Effector memory CD4-positive, alpha-beta T cell (primary cell): ENCODE results near the gene ZNF554.
"Not testable (repeated sequence)": the region's sequence is repeated elsewhere in the genome, so short reads cannot be mapped to it uniquely, and the experiment has no call there.

Source experiments
- DNase-seq, 3 donors: peaks; one replicate each; pipeline ENCODE4 v3.0.0-alpha.2; 2020
- H3K27ac ChIP-seq: 2 replicates; pipeline ENCODE4 v1.7.0; 2013; ENCODE audit warnings: mild to moderate bottlenecking, low read length, moderate library complexity; ENCODE audit not compliant: insufficient read depth, poor library complexity, severe bottlenecking
- H3K27me3 ChIP-seq: replicated peaks from 2 replicates; pipeline ENCODE4 v1.7.0; 2013; ENCODE audit warnings: mild to moderate bottlenecking, low read length; ENCODE audit not compliant: insufficient read depth, control insufficient read depth, poor library complexity, severe bottlenecking
- H3K36me3 ChIP-seq: 2 replicates; pipeline ENCODE4 v1.7.0; 2013; ENCODE audit warnings: mild to moderate bottlenecking, low read length, moderate library complexity; ENCODE audit not compliant: control insufficient read depth, insufficient read depth
- H3K4me1 ChIP-seq: 2 replicates; pipeline ENCODE4 v1.7.0; 2013; ENCODE audit warnings: low read length, mild to moderate bottlenecking; ENCODE audit not compliant: control insufficient read depth, insufficient read depth, poor library complexity, severe bottlenecking
- H3K4me3 ChIP-seq: 2 replicates; pipeline ENCODE4 v1.7.0; 2013; ENCODE audit warnings: low read length, low read depth, mild to moderate bottlenecking; ENCODE audit not compliant: insufficient read depth, poor library complexity, severe bottlenecking
- H3K9me3 ChIP-seq: 2 replicates; pipeline ENCODE4 v1.7.0; 2013; ENCODE audit warnings: mild to moderate bottlenecking, low read length, moderate library complexity; ENCODE audit not compliant: control insufficient read depth

The ZNF554 gene

GRCh38 chr19:2791440-2791839, 28.2 kb upstream of the ZNF554 start:
- Histone ChIP-seq H3K27me3 (no peaks in the 10 kb centered on the region), H3K4me3 (no peak overlapping the region), H3K27ac (no peak overlapping the region), H3K36me3 (peaks cover 6% of the 10 kb centered on the region), H3K4me1 (no peaks in the 10 kb centered on the region), H3K9me3 (no peaks in the 10 kb centered on the region)
- no peak for DNase-seq

GRCh38 chr19:2791876-2792275, 27.8 kb upstream of the ZNF554 start:
- Histone ChIP-seq H3K4me3 (no peak overlapping the region), H3K27ac (no peak overlapping the region), H3K36me3 (peaks cover 6% of the 10 kb centered on the region), H3K4me1 (no peaks in the 10 kb centered on the region), H3K9me3 (no peaks in the 10 kb centered on the region), H3K27me3 (no peaks in the 10 kb centered on the region)
- DNase-seq: no peak

GRCh38 chr19:2792666-2793065, 27.0 kb upstream of the ZNF554 start:
- not testable (repeated sequence) for DNase-seq, H3K27ac ChIP-seq, H3K4me1 ChIP-seq, H3K4me3 ChIP-seq, H3K9me3 ChIP-seq, H3K27me3 ChIP-seq
- H3K36me3 ChIP-seq: peaks cover 11% of the 10 kb centered on the region

GRCh38 chr19:2793126-2793525, 26.5 kb upstream of the ZNF554 start:
- H3K36me3 ChIP-seq: peaks cover 11% of the 10 kb centered on the region
- no peak overlapping the region for H3K27ac ChIP-seq
- H3K4me3 ChIP-seq: no peak overlapping the region
- H3K27me3 ChIP-seq: no peaks in the 10 kb centered on the region
- no peaks in the 10 kb centered on the region for H3K9me3 ChIP-seq
- no peaks in the 10 kb centered on the region for H3K4me1 ChIP-seq
- DNase-seq: no peak

GRCh38 chr19:2793577-2793976, 26.1 kb upstream of the ZNF554 start:
- H3K9me3 ChIP-seq: no peaks in the 10 kb centered on the region
- H3K4me1 ChIP-seq: no peaks in the 10 kb centered on the region
- DNase-seq: no peak
- no peak overlapping the region for H3K4me3 ChIP-seq
- no peak overlapping the region for H3K27ac ChIP-seq
- peaks cover 11% of the 10 kb centered on the region for H3K36me3 ChIP-seq
- H3K27me3 ChIP-seq: no peaks in the 10 kb centered on the region

- Histone ChIP-seq H3K9me3 (no peaks in the 10 kb centered on the region), H3K27me3 (no peaks in the 10 kb centered on the region), H3K27ac (no peak overlapping the region), H3K4me1 (no peaks in the 10 kb centered on the region), H3K36me3 (peaks cover 9% of the 10 kb centered on the region), H3K4me3 (no peak overlapping the region)
- no peak for DNase-seq
Measured at GRCh38 chr19:2795827-2796658, 23.6 kb upstream of the ZNF554 start.

- no peaks in the 10 kb centered on the region for H3K27me3 ChIP-seq
- peaks cover 9% of the 10 kb centered on the region for H3K36me3 ChIP-seq
- H3K4me3 ChIP-seq: no peak overlapping the region
- no peak overlapping the region for H3K27ac ChIP-seq
- no peaks in the 10 kb centered on the region for H3K4me1 ChIP-seq
- no peaks in the 10 kb centered on the region for H3K9me3 ChIP-seq
- DNase-seq: no peak
Measured at GRCh38 chr19:2796659-2797266, 22.9 kb upstream of the ZNF554 start.

GRCh38 chr19:2797280-2797679, 22.4 kb upstream of the ZNF554 start:
- H3K9me3 ChIP-seq: no peaks in the 10 kb centered on the region
- H3K4me1 ChIP-seq: no peaks in the 10 kb centered on the region
- no peak overlapping the region for H3K4me3 ChIP-seq
- no peaks in the 10 kb centered on the region for H3K27me3 ChIP-seq
- DNase-seq: no peak
- no peak overlapping the region for H3K27ac ChIP-seq
- H3K36me3 ChIP-seq: peaks cover 9% of the 10 kb centered on the region

GRCh38 chr19:2798158-2798685, 21.4 kb upstream of the ZNF554 start:
- Histone ChIP-seq H3K4me1 (no peaks in the 10 kb centered on the region), H3K4me3 (no peak overlapping the region), H3K36me3 (peaks cover 9% of the 10 kb centered on the region), H3K9me3 (no peaks in the 10 kb centered on the region), H3K27ac (no peak overlapping the region), H3K27me3 (no peaks in the 10 kb centered on the region)
- DNase-seq: no peak

GRCh38 chr19:2798733-2799132, 20.9 kb upstream of the ZNF554 start:
- no peak for DNase-seq
- H3K36me3 ChIP-seq: peaks cover 9% of the 10 kb centered on the region
- no peak overlapping the region for H3K4me3 ChIP-seq

More at GRCh38 chr19:2798733-2799132, 20.9 kb upstream of the ZNF554 start:
- H3K4me1 ChIP-seq: no peaks in the 10 kb centered on the region
- no peaks in the 10 kb centered on the region for H3K9me3 ChIP-seq
- H3K27me3 ChIP-seq: no peaks in the 10 kb centered on the region
- no peak overlapping the region for H3K27ac ChIP-seq
